ENCODE results near the gene ZSWIM2. TPM values are rescaled to one million over a fixed set of nuclear protein-coding genes. Genes with fewer than 3 reads are reported as not detected.

The ZSWIM2 gene
- total RNA-seq, 1 donor = not detected

DNA sequence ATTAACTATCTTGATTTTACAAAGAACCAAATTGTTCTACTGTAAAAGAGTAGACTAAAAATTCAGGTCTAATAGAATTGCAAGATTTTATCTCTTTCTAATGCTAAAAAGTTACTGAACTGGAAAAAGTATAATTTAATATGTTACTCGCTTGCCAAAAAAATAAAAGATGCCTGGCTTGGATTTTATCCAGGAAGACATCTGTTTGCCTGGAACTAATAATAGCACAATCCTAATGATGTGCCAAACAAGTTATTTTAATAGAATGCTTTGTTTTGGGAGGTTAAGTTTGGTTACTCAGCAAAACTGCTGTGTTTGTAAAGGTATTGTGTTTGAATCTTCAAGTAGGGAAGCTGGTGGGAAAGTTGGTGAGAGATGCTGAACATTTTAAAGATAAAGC, 19.4 kb upstream of the ZSWIM2 start:
- DNase-seq (ENCODE audit: insufficient read length, low spot score, missing footprints) = no peak
- TF ChIP-seq CTCF (IDR thresholded peaks at IDR 0.05; ENCODE audit: extremely low read depth, low read depth, low read length) = no peak
- no peaks in the 10 kb centered on the region for H3K36me3 ChIP-seq (ENCODE audit: insufficient read depth, low read length)
- H4K20me1 ChIP-seq (ENCODE audit: insufficient read depth, low read length) = no peaks in the 10 kb centered on the region
- H3K9me3 ChIP-seq (ENCODE audit: low read depth, low read length) = no peaks in the 10 kb centered on the region
- H3K4me1 ChIP-seq (ENCODE audit: insufficient read depth, low read length) = no peaks in the 10 kb centered on the region
- H3K4me3 ChIP-seq (ENCODE audit: insufficient read depth, low read length) = no peak overlapping the region
- H3K4me2 ChIP-seq (ENCODE audit: insufficient read depth, low read length) = no peak overlapping the region
- H3K79me2 ChIP-seq (ENCODE audit: insufficient read depth, low read length) = no peaks in the 10 kb centered on the region
- no peak overlapping the region for H3K27ac ChIP-seq (ENCODE audit: low read depth, low read length)
- no peak overlapping the region for H2AFZ ChIP-seq (ENCODE audit: low read length)
- no peaks in the 10 kb centered on the region for H3K27me3 ChIP-seq (ENCODE audit: insufficient read depth, low read length)

- DNase-seq (ENCODE audit: insufficient read length, low spot score, missing footprints) = peak; percentile 25
- no peaks in the 10 kb centered on the region for H3K36me3 ChIP-seq (ENCODE audit: insufficient read depth, low read length)
- no peaks in the 10 kb centered on the region for H4K20me1 ChIP-seq (ENCODE audit: insufficient read depth, low read length)
- no peaks in the 10 kb centered on the region for H3K27me3 ChIP-seq (ENCODE audit: insufficient read depth, low read length)
- H3K27ac ChIP-seq (ENCODE audit: low read depth, low read length) = no peak overlapping the region
- peak; percentile 64 for TF ChIP-seq CTCF (IDR thresholded peaks at IDR 0.05; ENCODE audit: extremely low read depth, low read depth, low read length)
- H2AFZ ChIP-seq (ENCODE audit: low read length) = no peak overlapping the region
- no peaks in the 10 kb centered on the region for H3K4me1 ChIP-seq (ENCODE audit: insufficient read depth, low read length)
- H3K4me2 ChIP-seq (ENCODE audit: insufficient read depth, low read length) = no peak overlapping the region
- no peaks in the 10 kb centered on the region for H3K79me2 ChIP-seq (ENCODE audit: insufficient read depth, low read length)
- no peak overlapping the region for H3K4me3 ChIP-seq (ENCODE audit: insufficient read depth, low read length)
- H3K9me3 ChIP-seq (ENCODE audit: low read depth, low read length) = no peaks in the 10 kb centered on the region
Observed at GRCh38 chr2:186862869-186863709, 14.1 kb upstream of the ZSWIM2 start.

DNA sequence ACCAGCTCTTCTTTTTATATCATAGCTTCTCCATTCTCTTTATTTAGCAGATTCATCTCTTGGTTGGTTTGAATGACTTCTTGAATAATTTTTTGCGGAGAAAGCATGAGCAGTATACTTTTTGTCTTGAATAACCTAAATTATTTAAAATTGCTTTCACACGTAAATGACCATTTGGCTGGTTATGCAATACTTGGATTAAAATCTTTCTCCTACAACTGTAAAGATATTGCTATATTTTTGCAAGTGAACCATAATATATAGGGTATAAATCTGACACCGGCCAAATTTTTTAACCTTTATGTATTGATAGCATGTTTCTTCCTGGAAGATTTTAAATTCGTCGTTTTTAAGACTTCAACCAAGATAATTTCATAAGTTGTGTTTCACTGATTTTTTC, 6.2 kb upstream of the ZSWIM2 start:
- Histone ChIP-seq H3K4me2 (ENCODE audit: insufficient read depth, low read length) (no peak overlapping the region), H4K20me1 (ENCODE audit: insufficient read depth, low read length) (no peaks in the 10 kb centered on the region), H3K4me1 (ENCODE audit: insufficient read depth, low read length) (no peaks in the 10 kb centered on the region), H3K36me3 (ENCODE audit: insufficient read depth, low read length) (no peaks in the 10 kb centered on the region), H3K27me3 (ENCODE audit: insufficient read depth, low read length) (no peaks in the 10 kb centered on the region), H3K79me2 (ENCODE audit: insufficient read depth, low read length) (no peaks in the 10 kb centered on the region), H3K4me3 (ENCODE audit: insufficient read depth, low read length) (no peak overlapping the region), H3K9me3 (ENCODE audit: low read depth, low read length) (no peaks in the 10 kb centered on the region), H2AFZ (ENCODE audit: low read length) (no peak overlapping the region), H3K27ac (ENCODE audit: low read depth, low read length) (no peak overlapping the region)
- no peak for DNase-seq (ENCODE audit: insufficient read length, low spot score, missing footprints)
- no peak for TF ChIP-seq CTCF (IDR thresholded peaks at IDR 0.05; ENCODE audit: extremely low read depth, low read depth, low read length)

- Histone ChIP-seq H3K79me2 (ENCODE audit: insufficient read depth, low read length) (no peaks in the 10 kb centered on the region), H3K36me3 (ENCODE audit: insufficient read depth, low read length) (no peaks in the 10 kb centered on the region), H3K27ac (ENCODE audit: low read depth, low read length) (no peak overlapping the region), H2AFZ (ENCODE audit: low read length) (no peak overlapping the region), H3K4me3 (ENCODE audit: insufficient read depth, low read length) (no peak overlapping the region), H4K20me1 (ENCODE audit: insufficient read depth, low read length) (no peaks in the 10 kb centered on the region), H3K4me2 (ENCODE audit: insufficient read depth, low read length) (no peak overlapping the region), H3K4me1 (ENCODE audit: insufficient read depth, low read length) (peaks cover 3% of the 10 kb centered on the region), H3K9me3 (ENCODE audit: low read depth, low read length) (no peaks in the 10 kb centered on the region), H3K27me3 (ENCODE audit: insufficient read depth, low read length) (no peaks in the 10 kb centered on the region)
- no peak for TF ChIP-seq CTCF (IDR thresholded peaks at IDR 0.05; ENCODE audit: extremely low read depth, low read depth, low read length)
- DNase-seq (ENCODE audit: insufficient read length, low spot score, missing footprints) = no peak
Observed at GRCh38 chr2:186853951-186854350, 5.0 kb upstream of the ZSWIM2 start.

Data from osteoblast (primary cell).